PFSK-1 (cell line): ENCODE measurements around the gene TRAPPC5.

ENCODE experiments used
- POLR2AphosphoS5 ChIP-seq: IDR thresholded peaks from 2 replicates; pipeline ENCODE4 v1.6.1; 2012; ENCODE audit warnings: low read depth, mild to moderate bottlenecking, control low read depth, low read length, moderate library complexity
- SIN3A ChIP-seq: IDR thresholded peaks from 2 replicates; pipeline ENCODE4 v1.6.1; 2012; ENCODE audit warnings: mild to moderate bottlenecking, low read length, moderate library complexity, borderline replicate concordance; ENCODE audit not compliant: insufficient read depth
- TAF1 ChIP-seq: IDR thresholded peaks from 2 replicates; pipeline ENCODE4 v1.6.1; 2012; ENCODE audit warnings: low read length, control low read depth, borderline replicate concordance; ENCODE audit not compliant: insufficient read depth

GRCh38 chr19:7680606-7681339, at the start of gene TRAPPC5:
- TF ChIP-seq SIN3A (no peak), POLR2AphosphoS5 (peak; percentile 68; the same call in 1 of the 2 replicates), TAF1 (0 out of 2 replicates have a peak, but pooled peaks have one; percentile 21)
